Neural progenitor cell (in vitro differentiated cells): Measurements from ENCODE around the gene GPD2.

Experiments
- EZH2 ChIP-seq: fragments of 200-600 bp; sonication (generic); IDR thresholded peaks from 2 replicates; pipeline ENCODE4 v1.6.1; 2017; ENCODE audit warnings: antibody characterized with exemption, mild to moderate bottlenecking, moderate library complexity
- EZH2phosphoT487 ChIP-seq: fragments of 200-600 bp; sonication (generic); IDR thresholded peaks from 2 replicates; pipeline ENCODE4 v1.6.1; 2017; ENCODE audit warnings: antibody characterized with exemption
- TF ChIP-seq, protein P1 (sequence below): fragments of 200-600 bp; sonication (generic); IDR thresholded peaks from 2 replicates; pipeline ENCODE4 v1.5.1; 2017; ENCODE audit warnings: antibody characterized with exemption, mild to moderate bottlenecking

DNA sequence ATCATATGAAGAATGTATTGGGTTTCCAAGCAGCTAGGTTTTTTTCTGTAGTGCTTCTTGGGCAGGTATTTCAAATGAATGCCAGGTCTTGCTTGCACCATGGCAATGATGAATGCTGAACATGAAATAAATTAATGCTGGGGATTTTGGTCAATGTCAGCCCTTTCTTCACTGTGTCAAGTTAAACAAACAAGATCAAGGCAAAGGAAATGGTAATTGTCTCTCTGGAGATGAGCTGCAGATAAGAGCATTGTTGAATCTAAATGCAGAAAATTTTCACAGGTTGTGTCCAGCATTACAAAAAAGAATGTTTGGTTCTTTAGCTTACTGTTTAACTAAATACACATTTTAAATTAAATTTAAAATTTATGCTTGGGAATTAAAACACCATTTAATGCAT is 144.3 kb downstream of the GPD2 start:
- TF ChIP-seq EZH2 (no peak), EZH2phosphoT487 (no peak)
- TF ChIP-seq, protein P1, sequence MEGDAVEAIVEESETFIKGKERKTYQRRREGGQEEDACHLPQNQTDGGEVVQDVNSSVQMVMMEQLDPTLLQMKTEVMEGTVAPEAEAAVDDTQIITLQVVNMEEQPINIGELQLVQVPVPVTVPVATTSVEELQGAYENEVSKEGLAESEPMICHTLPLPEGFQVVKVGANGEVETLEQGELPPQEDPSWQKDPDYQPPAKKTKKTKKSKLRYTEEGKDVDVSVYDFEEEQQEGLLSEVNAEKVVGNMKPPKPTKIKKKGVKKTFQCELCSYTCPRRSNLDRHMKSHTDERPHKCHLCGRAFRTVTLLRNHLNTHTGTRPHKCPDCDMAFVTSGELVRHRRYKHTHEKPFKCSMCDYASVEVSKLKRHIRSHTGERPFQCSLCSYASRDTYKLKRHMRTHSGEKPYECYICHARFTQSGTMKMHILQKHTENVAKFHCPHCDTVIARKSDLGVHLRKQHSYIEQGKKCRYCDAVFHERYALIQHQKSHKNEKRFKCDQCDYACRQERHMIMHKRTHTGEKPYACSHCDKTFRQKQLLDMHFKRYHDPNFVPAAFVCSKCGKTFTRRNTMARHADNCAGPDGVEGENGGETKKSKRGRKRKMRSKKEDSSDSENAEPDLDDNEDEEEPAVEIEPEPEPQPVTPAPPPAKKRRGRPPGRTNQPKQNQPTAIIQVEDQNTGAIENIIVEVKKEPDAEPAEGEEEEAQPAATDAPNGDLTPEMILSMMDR: no peak
